Kidney epithelial cell (primary cell): ENCODE results near the gene GID8. TPM values are rescaled to one million over a fixed set of nuclear protein-coding genes. Genes with fewer than 3 reads are reported as not detected.

Experiments
- DNase-seq: peaks from one replicate; pipeline ENCODE4 v3.0.0-alpha.2; 2010; ENCODE audit warnings: low read depth
- H3K27me3 ChIP-seq: 2 replicates; pipeline ENCODE4 v1.6.0; 2011; ENCODE audit warnings: low read length; ENCODE audit not compliant: control insufficient read depth, insufficient read depth
- H3K36me3 ChIP-seq: 2 replicates; pipeline ENCODE4 v1.5.1; 2011; ENCODE audit warnings: low read length; ENCODE audit not compliant: control insufficient read depth, insufficient read depth
- H3K4me3 ChIP-seq: 2 replicates; pipeline ENCODE4 v1.5.1; 2011; ENCODE audit warnings: low read depth, mild to moderate bottlenecking, control low read depth, low read length
- CTCF ChIP-seq: IDR thresholded peaks from 2 replicates; pipeline ENCODE4 v1.5.1; 2011; ENCODE audit warnings: mild to moderate bottlenecking, moderate library complexity, low read length, control low read depth, inconsistent platforms; ENCODE audit not compliant: insufficient read depth, poor library complexity, severe bottlenecking
- total RNA-seq: library from RNA; depleted of rRNA; stranded (reverse); fragments of >200 nt; gene quantifications from 2 replicates; pipeline ENCODE4 v1.2.3, GENCODE V29; 2015

The GID8 gene
- total RNA-seq, 1 donor from 2014 or later: 32.9 TPM

- no peak for DNase-seq
- Histone ChIP-seq H3K36me3 (no peaks in the 10 kb centered on the region), H3K4me3 (no peak overlapping the region), H3K27me3 (peaks cover 18% of the 10 kb centered on the region)
- TF ChIP-seq CTCF: no peak
Observed at GRCh38 chr20:62966212-62967148, 28.5 kb downstream of the GID8 start.

GRCh38 chr20:62967149-62967501, 29.2 kb downstream of the GID8 start:
- TF ChIP-seq CTCF: no peak
- Histone ChIP-seq H3K27me3 (peaks cover 22% of the 10 kb centered on the region), H3K4me3 (no peak overlapping the region), H3K36me3 (no peaks in the 10 kb centered on the region)
- DNase-seq: no peak

GRCh38 chr20:62967628-62968351, 29.8 kb downstream of the GID8 start:
- no peak for DNase-seq
- TF ChIP-seq CTCF: no peak
- Histone ChIP-seq H3K27me3 (peaks cover 28% of the 10 kb centered on the region), H3K36me3 (no peaks in the 10 kb centered on the region), H3K4me3 (no peak overlapping the region)

GRCh38 chr20:62968378-62969178, 30.6 kb downstream of the GID8 start:
- no peak overlapping the region for H3K4me3 ChIP-seq
- no peak for TF ChIP-seq CTCF
- H3K27me3 ChIP-seq: peaks cover 36% of the 10 kb centered on the region
- no peak for DNase-seq
- H3K36me3 ChIP-seq: no peaks in the 10 kb centered on the region

GRCh38 chr20:62969179-62969760, 31.3 kb downstream of the GID8 start:
- peaks cover 42% of the 10 kb centered on the region for H3K27me3 ChIP-seq
- no peak for DNase-seq
- no peak overlapping the region for H3K4me3 ChIP-seq
- no peak for TF ChIP-seq CTCF
- H3K36me3 ChIP-seq: no peaks in the 10 kb centered on the region
